HG03280 (cell line): ENCODE results near the gene ITSN1.
"Not testable (repeated sequence)": the region's sequence is repeated elsewhere in the genome, so short reads cannot be mapped to it uniquely, and the experiment has no call there.

ENCODE experiments used
- ATAC-seq: cut with Tn5 transposase; IDR thresholded peaks from one replicate; pipeline ENCODE4 v1.9.1; 2021; ENCODE audit warnings: mild to moderate bottlenecking, moderate library complexity; ENCODE audit not compliant: unreplicated experiment

The ITSN1 gene

GRCh38 chr21:33762803-33763581 is 120.7 kb downstream of the ITSN1 start:
- ATAC-seq, result no peak

DNA sequence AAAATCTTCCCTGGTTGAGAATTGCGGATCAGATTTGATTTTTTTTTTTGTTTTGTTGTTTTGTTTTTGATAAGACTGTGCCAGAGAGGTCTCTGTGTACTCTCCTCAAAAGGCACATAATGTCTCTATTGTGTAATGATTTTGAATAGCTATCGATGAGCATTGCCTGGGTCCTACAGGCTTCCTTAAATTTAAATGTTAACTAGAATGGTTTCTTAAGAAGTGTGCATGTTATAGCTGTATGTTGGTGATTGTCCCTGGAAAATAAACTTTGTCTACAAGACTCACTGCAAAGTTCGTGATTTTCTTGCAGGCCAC is 121.2 kb downstream of the ITSN1 start:
- no peak for ATAC-seq

GRCh38 chr21:33767236-33767635 is 124.9 kb downstream of the ITSN1 start:
- ATAC-seq, result no peak

GRCh38 chr21:33767960-33768359 is 125.7 kb downstream of the ITSN1 start:
- no peak for ATAC-seq

- no peak for ATAC-seq
These were observed 126.8 kb downstream of the ITSN1 start for GRCh38 chr21:33769057-33769456.

- no peak for ATAC-seq
These were observed 128.2 kb downstream of the ITSN1 start for GRCh38 chr21:33770542-33770941.

DNA sequence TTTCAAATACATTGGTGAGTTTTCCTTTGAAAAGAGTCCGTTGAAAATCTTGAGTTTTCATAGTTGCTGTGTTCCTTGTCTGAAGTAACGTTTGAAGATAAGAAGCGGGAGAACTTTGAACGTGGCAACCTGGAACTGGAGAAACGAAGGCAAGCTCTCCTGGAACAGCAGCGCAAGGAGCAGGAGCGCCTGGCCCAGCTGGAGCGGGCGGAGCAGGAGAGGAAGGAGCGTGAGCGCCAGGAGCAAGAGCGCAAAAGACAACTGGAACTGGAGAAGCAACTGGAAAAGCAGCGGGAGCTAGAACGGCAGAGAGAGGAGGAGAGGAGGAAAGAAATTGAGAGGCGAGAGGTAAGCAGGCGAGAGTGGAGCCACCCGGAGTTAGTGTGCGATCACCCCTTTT is 129.7 kb downstream of the ITSN1 start:
- no peak for ATAC-seq

DNA sequence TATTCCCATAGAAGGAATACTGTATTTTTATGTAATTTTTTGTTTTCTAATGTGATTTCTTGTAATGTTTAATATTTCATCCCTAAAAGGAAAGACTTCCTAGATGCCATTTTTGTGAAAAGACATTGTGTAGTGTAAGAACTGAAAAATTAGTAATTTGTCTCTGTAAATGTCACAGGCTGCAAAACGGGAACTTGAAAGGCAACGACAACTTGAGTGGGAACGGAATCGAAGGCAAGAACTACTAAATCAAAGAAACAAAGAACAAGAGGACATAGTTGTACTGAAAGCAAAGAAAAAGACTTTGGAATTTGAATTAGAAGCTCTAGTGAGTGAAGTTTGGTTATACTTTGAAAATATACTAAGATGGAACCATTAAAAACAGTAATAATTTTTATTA is 132.2 kb downstream of the ITSN1 start:
- no peak for ATAC-seq

DNA sequence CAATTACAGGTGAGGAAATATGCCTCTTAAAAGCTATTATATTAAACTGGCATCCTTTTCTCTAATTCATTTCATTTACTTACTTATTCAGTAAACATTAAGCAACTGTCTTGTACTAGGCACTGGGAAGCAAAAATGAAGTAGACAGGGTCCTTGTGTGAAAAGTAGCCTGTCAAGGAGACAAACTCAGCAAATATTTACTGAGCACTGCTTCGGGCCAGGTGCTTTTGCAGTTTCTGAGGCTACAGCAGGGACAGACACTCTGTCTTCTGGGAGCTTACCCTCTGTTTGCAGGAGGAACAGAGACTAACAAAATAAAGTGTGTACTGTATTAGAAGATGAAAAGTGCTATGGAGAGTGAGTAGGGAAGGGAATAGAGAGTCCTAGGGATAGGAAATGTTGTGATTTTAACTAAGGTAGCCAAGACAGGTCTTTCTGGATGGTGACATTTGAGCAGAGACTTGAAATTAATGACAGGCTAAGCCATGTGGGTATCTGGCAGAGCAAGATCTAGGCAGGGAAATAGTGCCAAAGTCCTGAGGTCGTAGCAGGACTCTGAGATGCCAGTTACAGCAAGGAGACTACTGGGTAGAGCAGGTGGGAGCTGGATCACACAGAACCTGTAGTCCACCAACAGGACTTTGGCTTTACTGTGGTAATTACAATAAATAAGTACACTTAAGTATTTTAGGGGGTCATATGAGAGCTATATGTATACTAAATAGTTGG is 133.0 kb downstream of the ITSN1 start:
- no peak for ATAC-seq

- no peak for ATAC-seq
These were observed 138.3 kb downstream of the ITSN1 start for GRCh38 chr21:33780631-33781030.

- ATAC-seq, result no peak
These were observed 138.8 kb downstream of the ITSN1 start for GRCh38 chr21:33781121-33781520.

DNA sequence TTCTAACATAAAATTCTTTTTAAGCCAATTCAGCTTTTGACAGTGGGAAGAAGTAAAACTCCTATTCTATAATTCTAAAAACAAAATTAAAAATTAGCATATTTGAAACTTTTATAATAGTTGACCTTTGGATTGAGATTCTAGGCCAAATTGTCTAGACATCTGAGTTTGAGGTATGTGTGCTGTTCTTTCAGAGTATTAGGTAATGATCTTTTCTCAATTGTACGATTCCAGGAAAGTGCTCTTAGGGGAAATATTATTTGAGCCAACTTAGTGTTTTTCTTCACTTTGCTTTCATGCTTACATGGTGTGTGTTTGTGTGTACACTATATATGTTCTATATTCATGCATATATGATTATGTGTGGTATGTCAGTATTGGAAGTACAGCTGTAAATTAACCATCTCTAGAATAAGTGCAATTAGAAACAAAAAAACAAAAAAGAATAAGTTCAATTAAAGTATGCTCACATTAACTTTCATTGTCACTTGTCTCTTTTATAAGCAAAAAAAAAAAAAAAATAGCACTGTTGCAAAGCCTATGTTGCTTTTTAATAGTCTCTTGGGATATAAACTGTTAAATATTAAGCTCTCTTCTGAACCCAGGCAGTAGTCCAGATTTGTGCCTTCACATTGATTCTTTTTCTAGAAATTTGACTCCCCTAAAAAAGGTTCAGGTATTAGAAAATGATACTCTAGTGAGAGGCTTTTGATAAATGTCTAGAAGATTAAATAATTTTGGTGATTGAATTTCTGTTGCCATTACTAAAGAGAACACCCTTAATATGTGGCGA is 141.1 kb downstream of the ITSN1 start:
- ATAC-seq, result no peak

GRCh38 chr21:33787431-33787830 is 145.1 kb downstream of the ITSN1 start:
- no peak for ATAC-seq

DNA sequence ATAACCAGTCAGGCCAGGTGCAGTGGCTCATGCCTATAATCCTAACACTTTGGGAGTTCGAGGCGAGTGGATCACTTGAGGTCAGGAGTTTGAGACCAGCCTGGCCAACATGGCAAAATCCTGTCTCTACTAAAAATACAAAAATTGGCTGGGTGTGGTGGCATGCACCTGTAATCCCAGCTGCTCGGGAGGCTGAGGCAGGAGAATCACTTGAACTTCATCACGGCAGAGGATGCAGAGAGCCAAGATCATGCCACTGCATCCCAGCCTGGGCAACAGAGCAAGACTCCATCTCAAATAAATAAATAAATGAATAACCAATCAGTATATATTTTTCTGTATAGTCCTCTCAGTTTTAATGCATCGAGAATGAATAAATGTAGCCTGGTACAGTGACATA is 146.1 kb downstream of the ITSN1 start:
- ATAC-seq, result not testable (repeated sequence)

DNA sequence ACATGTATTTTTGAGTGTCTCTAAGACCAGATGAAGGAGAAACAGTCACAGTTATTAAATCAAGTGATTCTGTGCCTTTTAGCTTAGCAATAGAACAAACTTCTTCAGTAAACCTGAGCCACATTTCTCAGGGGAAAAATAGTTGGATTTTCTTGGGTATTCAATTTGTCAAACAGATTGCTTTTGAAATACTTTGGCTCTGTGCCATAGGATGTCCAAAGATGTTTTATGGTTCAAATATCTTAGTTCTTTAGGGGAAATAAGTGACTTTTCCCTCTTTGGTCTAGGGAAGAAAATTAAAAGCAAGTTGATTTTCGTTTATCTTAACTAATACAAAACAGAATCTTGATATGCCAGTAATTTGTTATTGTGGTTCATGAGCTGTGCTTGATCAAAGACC is 147.4 kb downstream of the ITSN1 start:
- no peak for ATAC-seq

DNA sequence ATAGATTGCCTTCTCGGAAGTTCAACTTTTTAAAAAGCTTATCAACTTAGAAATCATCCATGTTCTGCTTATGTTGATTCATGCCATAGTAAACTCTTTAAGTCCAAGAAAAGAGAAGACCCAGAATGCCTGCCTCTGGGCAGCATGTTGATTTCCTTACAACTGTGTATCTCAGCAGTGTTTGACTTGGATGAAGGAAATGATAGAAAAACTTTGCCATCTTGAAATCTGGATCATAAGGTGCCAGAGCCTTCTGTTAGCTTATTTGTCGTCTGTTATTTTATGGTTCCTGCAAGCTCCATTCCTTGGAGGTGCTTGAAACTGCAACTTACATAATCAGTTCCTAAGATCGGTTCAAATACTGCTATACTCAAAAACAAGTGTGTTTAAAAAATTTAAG is 148.8 kb downstream of the ITSN1 start:
- no peak for ATAC-seq

DNA sequence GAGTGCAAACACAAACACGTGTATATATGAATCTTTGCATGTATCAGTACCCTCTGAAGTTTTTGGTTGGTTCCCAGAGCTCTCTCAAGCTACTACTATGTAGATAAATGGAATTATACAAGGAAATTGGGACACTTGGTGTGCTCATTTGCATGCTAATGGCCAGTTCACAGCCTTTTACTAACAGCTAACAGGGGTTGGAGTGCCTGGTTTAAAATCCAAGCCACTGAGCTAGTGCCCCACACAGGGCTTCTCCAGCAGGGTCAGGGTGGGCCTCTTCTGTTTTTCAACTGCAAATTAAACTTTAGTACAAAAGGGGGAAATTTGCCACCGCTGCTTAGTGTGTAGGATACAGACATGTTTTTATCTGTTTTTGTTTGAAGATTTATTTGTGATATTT is 152.3 kb downstream of the ITSN1 start:
- ATAC-seq, result no peak

GRCh38 chr21:33797565-33797964 is 155.3 kb downstream of the ITSN1 start:
- ATAC-seq, result no peak

- ATAC-seq, result no peak
These were observed 157.2 kb downstream of the ITSN1 start for GRCh38 chr21:33799378-33800090.

DNA sequence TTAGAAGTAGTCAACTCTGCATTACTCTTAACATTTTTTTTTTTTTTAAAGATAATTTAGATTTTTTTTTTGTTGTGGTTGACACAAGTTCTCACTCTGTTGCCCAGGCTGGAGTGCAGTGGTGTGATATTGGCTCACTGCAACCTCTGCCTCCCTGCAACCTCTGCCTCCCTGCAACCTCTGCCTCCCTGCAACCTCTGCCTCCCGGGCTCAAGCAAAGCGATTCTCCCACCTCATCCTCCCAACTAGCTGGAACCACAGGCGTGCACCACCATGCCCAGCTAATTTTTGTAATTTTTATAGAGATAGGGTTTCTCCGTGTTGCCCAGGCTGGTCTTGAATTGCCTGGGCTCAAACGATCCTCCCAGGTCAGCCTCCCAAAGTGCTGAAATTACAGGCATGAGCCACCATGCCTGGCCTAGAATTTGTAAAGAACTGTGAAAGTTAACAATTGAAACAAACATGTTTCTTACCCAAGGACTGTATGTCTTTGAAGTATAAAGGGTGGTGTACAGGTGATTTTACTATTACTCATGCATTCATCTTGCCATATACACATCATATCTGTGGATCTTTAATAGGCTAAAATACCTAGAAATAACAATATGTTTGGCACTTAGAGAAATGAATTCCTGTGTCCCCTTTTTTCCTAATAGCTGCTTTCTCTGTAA is 158.6 kb downstream of the ITSN1 start:
- ATAC-seq, result no peak
